Measurements from ENCODE around the gene MAP2K4.

DNA sequence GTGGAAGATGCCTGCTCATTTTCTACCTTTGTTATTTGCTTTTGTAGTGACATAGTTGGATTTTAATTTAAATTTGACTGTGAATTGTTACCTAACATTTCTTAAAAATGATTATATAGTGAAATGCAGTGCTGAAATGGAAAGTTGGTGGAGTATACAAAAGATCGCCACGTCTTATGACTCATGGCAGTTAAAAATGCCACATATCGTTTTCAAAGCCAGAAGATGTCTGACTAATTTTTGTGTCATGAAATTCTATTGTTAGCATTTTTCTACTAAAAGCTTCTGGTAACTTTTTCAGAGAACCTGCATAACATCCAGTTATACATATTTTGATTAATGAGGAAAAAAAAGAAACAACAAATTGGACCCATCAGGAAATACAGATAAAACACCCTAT, 20.6 kb downstream of the MAP2K4 start:
- TF ChIP-seq POLR2A (IDR thresholded peaks at IDR 0.05) (no peak), POLR2AphosphoS5 (IDR thresholded peaks at IDR 0.05) (no peak)

Data from prostate gland (tissue), 1 donor.